HG03039 (cell line): Measurements from ENCODE around the gene NHSL1.

Source experiments
- ATAC-seq: cut with Tn5 transposase; IDR thresholded peaks from one replicate; pipeline ENCODE4 v1.9.1; 2021; ENCODE audit warnings: mild to moderate bottlenecking, moderate library complexity; ENCODE audit not compliant: unreplicated experiment

Gene NHSL1

DNA sequence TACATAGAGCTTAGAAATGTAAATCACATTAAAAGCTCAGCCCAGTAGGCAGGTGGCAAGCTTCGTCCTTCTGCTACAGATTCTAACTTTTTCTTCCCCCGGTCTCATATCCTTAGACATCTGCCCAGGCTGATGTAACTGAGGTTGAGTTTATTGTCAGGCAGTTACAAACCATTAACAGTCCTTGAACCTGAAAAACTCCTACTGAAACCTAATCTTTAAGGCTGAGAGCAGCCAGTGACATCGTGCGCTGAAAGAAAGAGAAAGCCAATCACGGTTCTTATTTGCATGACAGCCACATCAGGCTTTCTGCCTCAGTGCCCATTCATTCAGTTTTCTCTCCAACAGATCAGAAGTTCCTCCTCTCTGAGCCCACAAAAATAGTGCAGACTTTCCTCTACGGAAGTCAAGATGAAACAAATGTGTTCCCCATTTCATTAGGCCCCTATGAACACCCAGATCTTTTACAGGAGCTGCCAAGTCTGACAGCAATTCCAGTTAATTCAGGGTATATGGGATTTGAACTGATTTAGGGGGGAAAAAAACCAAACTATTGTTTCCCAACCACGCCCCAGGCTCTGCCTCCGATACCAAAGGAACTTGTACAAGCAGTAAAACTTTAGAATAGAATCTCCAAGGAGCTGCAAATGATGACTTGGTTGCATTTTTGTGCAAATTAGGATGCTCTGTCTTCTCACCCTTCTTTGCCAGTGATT, at the start of gene NHSL1:
Gene NHSL1, minus strand, starts transcription at position 192 of the 716 bp plus-strand sequence. CDS start 204 bp downstream, outside the sequence.
- peak; percentile 65 for ATAC-seq

GRCh38 chr6:138546733-138547185, 47.5 kb upstream of the NHSL1 start:
- ATAC-seq, result no peak

- no peak for ATAC-seq
Observed at GRCh38 chr6:138545621-138545980, 46.3 kb upstream of the NHSL1 start.

DNA sequence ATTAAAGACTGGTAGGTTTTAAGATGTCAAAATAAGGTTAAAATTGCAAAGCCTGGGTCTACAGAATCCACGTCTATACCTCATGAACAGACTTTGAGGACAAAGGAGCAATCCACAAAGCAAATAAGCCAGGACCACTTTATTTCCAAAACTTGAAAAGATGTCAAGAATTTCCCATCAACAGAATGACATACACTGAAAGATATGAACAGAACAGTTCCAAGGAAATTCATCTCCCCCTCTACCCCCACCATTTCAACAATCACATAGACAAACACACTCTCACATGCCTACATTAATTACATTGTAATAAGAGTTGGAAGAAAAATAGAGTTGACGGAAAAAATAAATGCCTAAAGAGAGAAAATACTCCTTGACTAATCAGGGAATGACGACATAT, 45.2 kb upstream of the NHSL1 start:
- ATAC-seq, result no peak

DNA sequence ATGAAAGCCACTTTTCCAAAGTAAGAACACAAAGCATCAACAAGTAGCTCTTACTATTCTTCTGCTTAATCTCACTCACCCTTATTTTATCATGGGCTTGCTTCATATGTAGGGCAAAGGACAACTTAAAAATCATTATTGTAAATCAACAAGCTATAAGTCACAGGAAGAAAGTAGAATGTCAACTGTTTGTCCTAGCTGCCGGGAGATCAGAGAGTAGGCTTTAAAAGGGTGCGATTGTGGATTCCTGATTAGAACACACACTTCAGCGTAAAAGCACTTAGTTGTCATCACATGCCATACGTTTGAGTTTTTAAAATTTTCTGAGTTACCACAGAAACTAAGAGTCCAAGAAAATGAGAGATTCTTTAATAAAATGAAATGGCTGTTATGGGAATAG, 44.4 kb upstream of the NHSL1 start:
- ATAC-seq, result no peak

- no peak for ATAC-seq
Observed at GRCh38 chr6:138541823-138542481, 42.7 kb upstream of the NHSL1 start.

GRCh38 chr6:138540468-138540867, 41.2 kb upstream of the NHSL1 start:
- ATAC-seq, result no peak

- no peak for ATAC-seq
Observed at GRCh38 chr6:138539876-138540275, 40.6 kb upstream of the NHSL1 start.

DNA sequence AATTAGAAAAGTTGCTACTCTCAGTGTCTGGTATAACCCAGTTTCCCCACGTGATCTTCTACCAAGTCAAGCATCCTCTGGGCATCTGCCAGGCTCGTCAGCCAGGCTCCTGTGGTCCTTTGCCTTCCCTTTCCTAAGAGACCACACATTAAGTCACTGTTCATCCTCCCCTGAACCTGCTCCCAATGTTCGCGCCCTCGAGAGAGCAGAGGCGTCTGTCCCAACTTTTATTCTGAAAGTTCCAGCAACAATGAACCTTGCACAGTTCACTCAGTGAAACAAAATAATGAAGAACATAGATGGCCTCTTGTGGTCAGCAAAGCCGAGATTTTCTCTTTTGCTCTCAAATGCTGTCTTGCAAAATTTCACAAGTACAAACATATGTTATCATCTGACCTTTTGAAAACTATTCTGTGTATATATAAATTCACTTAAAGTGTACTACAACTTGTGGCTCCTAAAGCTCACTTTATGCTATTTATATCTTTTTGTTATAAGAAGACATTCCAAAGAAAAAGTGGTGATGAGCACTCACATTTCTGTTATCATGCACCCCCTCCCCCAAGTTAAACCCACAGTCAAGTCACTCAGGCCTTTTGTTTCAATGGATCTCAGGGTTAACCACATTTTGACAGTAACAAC, 39.2 kb upstream of the NHSL1 start:
- ATAC-seq, result no peak

DNA sequence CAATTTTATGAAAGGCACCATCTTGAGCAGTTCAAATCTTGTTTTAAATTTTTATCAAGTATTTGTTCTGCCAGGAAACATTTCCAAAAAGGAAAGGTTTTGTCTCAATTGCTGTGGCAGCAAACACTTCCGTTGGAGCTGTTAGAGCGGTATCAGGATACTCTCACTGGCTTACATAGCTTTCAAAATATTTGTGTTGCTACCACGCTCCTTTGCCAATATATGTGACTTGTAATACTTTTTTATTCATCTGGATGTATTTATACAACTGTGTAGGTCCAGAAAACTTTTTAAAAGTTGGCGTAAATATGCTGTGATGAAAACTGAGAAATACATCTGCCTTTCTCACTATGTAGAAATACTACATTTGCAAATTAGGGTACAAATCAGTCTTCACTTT, 37.8 kb upstream of the NHSL1 start:
- ATAC-seq, result no peak

DNA sequence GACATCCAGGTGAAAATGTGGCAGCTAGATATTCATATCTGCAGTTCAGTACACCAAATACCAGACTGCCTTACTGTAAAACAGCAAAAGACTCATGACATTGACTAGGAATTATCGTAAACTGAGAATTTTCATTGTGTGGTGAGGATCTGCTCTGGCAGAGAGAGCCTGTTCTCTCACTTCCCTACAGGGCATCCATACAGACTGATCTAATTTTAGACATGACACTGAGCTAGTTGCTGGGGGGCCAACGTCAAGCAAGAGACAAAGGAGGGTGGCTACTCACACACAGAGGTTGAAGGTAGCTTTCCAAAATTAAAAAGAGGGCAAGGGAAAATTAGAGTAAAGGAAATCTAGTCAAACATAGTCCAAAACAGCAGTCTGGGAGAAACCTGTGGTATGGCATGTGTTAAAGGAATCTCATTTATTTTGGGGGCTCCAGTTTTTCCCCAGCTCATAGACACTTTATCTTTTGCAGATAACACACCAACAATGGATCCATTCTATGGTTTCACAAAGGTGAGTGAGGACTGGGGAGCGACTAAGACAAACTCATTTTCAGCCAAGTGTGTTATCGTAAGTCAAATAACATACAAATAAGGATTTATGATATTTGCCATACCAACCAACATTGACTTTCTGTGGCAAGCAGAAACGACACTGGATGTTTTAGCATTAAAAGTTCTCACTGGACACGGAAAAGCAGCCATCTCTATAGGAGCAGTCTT, 36.6 kb upstream of the NHSL1 start:
- ATAC-seq, result no peak

- no peak for ATAC-seq
Observed at GRCh38 chr6:138533667-138534066, 34.4 kb upstream of the NHSL1 start.

DNA sequence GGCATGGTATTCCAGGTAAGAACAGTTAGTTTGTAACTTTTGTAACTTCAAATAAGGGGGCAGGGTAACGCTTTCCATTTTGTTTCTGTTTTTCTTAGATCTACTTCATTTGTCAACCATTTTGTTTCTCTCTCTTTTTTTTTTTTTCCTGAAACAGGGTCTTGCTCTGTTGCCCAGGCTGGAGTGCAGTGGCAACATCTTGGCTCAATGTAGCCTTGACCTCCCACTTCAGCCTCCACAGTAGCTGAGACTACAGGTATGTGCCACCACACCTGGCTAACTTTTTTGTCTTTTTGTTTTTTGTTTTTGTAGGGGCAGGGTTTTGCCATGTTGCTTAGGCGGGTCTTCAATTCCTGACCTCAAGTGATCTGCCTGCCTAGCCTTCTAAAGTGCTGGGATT, 32.1 kb upstream of the NHSL1 start:
- ATAC-seq, result no peak

GRCh38 chr6:138529478-138529877, 30.2 kb upstream of the NHSL1 start:
- ATAC-seq, result no peak

DNA sequence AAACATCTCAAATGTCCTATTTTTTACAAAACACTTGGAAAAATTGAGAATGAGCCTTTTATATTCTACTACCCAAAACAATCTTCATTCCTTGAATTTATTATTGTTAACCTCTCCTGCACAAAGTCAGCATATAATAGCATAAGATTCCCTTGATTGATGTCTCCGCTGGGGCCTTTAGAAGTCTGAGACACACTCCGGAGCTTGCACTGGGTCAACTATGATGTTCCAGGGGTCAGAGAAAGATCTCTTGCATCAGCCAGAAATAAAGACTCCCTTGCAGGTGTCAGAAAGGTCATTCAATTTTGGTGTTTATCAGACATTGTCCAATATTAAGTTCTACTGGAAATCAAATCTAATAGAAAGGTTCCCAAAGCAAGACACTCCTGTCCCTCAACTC, 29.7 kb upstream of the NHSL1 start:
- no peak for ATAC-seq

DNA sequence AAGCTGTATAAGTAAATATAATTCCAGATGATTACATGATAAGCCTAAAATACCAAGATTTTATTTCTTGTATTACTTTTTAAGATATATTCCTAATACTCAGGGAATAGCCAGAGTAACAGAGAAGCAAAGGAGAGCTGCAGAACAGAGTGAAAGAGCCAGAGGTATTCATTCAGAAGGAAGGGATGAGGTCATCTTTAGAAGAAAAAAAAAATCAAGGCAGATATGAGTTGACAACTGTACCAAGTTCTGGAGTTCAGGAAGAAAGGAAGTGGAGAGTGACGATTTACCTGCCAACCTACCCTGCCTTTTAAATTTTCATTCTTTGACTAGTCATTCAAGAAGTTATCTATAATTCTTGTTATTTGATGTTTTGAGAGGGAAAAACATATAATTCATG, 28.8 kb upstream of the NHSL1 start:
- ATAC-seq, result no peak

- ATAC-seq, result no peak
Observed at GRCh38 chr6:138527411-138528088, 28.3 kb upstream of the NHSL1 start.

DNA sequence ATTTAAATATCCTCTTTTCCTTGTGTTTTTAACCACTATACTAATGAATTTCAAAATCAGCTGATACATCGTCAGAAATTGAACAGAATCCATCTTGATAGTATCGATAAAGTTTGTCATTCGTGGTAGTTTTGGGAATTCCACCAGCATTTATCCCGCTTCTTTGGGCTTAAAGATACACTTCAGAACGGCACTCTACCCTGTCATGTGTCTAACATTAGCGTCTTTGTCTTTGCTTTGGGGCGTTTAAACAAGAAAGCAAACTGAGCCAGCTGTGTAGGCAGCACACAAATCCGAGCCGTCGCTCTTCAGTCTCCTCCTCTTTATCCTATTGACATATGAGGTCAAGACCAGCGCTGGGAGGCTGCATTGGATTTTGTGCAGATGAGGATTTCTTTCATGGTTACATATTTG, 27.5 kb upstream of the NHSL1 start:
- ATAC-seq, result no peak

GRCh38 chr6:138525355-138525754, 26.1 kb upstream of the NHSL1 start:
- no peak for ATAC-seq

GRCh38 chr6:138524526-138524925, 25.2 kb upstream of the NHSL1 start:
- no peak for ATAC-seq
